Chondrocyte (in vitro differentiated cells): ENCODE measurements around the gene LTA. TPM values are rescaled to one million over a fixed set of nuclear protein-coding genes. Genes with fewer than 3 reads are reported as not detected.

Experiments used
- DNase-seq: peaks from one replicate; pipeline ENCODE4 v3.0.0; 2021; ENCODE audit warnings: mixed read lengths, low spot score
- H3K27ac Mint-ChIP-seq: one replicate; pipeline ENCODE4 v1.8.0; 2021; ENCODE audit warnings: mild to moderate bottlenecking, moderate library complexity, mixed read lengths; ENCODE audit not compliant: unreplicated experiment
- H3K27me3 Mint-ChIP-seq: 2 replicates; pipeline ENCODE4 v1.8.0; 2021; ENCODE audit warnings: low read depth, mixed read lengths
- H3K36me3 Mint-ChIP-seq: 2 replicates; pipeline ENCODE4 v1.8.0; 2021; ENCODE audit warnings: low read depth, mixed read lengths
- H3K4me1 Mint-ChIP-seq: 2 replicates; pipeline ENCODE4 v1.8.0; 2021; ENCODE audit warnings: low read depth, mild to moderate bottlenecking, mixed read lengths
- H3K4me3 Mint-ChIP-seq: one replicate; pipeline ENCODE4 v1.8.0; 2021; ENCODE audit warnings: mild to moderate bottlenecking, moderate library complexity, mixed read lengths; ENCODE audit not compliant: unreplicated experiment
- H3K9me3 Mint-ChIP-seq: 2 replicates; pipeline ENCODE4 v1.8.0; 2021; ENCODE audit warnings: low read depth, mixed read lengths
- total RNA-seq: library from RNA; stranded (reverse); gene quantifications from 3 replicates; pipeline ENCODE4 v1.2.1, GENCODE V29; 2021
- TF ChIP-seq, protein P1 (sequence below): fragments of 200-600 bp; sonication (generic); IDR thresholded peaks from 2 replicates; pipeline ENCODE4 v1.5.0; 2021; ENCODE audit warnings: antibody characterized with exemption, mild to moderate bottlenecking, moderate library complexity

The LTA gene
- total RNA-seq, 1 donor from 2014 or later, result not detected

DNA sequence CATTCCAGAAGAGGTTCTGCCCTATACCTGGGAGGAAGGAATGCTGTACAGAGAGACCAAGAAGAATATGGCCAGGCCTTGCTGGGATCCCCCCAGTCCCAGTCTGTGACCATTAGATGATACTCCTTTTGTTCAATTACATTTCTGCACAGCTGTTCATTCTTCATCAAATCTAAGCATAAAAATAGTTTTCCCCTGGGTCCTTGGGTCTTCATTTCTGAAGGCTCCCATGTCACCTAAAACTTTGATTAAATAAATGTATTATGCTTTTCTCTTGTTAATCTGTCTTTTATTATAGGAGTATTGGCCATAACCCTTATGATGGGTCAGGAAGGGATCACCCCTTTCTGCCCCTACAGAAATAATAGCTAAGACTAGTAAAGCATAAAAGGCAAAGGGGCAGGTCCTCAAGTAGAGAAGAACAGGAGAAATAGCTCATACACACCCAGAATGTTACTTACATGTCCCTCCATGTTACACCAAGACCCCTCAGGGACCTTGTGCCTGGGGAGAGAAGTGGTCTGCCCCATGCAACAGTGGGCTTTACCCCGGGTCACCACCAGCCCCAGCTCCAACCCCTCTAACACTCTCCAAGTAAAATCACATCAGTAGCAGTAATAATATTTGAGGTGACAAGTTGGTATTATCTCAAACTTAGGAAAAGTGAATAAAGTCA is 2.1 kb upstream of the LTA start:
- TF ChIP-seq, protein P1, sequence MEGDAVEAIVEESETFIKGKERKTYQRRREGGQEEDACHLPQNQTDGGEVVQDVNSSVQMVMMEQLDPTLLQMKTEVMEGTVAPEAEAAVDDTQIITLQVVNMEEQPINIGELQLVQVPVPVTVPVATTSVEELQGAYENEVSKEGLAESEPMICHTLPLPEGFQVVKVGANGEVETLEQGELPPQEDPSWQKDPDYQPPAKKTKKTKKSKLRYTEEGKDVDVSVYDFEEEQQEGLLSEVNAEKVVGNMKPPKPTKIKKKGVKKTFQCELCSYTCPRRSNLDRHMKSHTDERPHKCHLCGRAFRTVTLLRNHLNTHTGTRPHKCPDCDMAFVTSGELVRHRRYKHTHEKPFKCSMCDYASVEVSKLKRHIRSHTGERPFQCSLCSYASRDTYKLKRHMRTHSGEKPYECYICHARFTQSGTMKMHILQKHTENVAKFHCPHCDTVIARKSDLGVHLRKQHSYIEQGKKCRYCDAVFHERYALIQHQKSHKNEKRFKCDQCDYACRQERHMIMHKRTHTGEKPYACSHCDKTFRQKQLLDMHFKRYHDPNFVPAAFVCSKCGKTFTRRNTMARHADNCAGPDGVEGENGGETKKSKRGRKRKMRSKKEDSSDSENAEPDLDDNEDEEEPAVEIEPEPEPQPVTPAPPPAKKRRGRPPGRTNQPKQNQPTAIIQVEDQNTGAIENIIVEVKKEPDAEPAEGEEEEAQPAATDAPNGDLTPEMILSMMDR, result no peak
- Mint-ChIP-seq H3K36me3 (no peaks in the 10 kb centered on the region), H3K9me3 (no peaks in the 10 kb centered on the region), H3K4me1 (no peaks in the 10 kb centered on the region), H3K4me3 (no peak overlapping the region), H3K27me3 (peaks cover 2% of the 10 kb centered on the region), H3K27ac (no peak overlapping the region)
- no peak for DNase-seq

DNA sequence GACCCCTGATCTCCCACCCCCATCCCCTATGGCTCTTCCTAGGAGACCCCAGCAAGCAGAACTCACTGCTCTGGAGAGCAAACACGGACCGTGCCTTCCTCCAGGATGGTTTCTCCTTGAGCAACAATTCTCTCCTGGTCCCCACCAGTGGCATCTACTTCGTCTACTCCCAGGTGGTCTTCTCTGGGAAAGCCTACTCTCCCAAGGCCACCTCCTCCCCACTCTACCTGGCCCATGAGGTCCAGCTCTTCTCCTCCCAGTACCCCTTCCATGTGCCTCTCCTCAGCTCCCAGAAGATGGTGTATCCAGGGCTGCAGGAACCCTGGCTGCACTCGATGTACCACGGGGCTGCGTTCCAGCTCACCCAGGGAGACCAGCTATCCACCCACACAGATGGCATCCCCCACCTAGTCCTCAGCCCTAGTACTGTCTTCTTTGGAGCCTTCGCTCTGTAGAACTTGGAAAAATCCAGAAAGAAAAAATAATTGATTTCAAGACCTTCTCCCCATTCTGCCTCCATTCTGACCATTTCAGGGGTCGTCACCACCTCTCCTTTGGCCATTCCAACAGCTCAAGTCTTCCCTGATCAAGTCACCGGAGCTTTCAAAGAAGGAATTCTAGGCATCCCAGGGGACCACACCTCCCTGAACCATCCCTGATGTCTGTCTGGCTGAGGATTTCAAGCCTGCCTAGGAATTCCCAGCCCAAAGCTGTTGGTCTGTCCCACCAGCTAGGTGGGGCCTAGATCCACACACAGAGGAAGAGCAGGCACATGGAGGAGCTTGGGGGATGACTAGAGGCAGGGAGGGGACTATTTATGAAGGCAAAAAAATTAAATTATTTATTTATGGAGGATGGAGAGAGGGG is 1.4 kb downstream of the LTA start:
- Mint-ChIP-seq H3K4me1 (peaks cover 3% of the 10 kb centered on the region), H3K27me3 (no peaks in the 10 kb centered on the region), H3K4me3 (no peak overlapping the region), H3K36me3 (no peaks in the 10 kb centered on the region), H3K9me3 (no peaks in the 10 kb centered on the region), H3K27ac (no peak overlapping the region)
- TF ChIP-seq, protein P1, result no peak
- no peak for DNase-seq

DNA sequence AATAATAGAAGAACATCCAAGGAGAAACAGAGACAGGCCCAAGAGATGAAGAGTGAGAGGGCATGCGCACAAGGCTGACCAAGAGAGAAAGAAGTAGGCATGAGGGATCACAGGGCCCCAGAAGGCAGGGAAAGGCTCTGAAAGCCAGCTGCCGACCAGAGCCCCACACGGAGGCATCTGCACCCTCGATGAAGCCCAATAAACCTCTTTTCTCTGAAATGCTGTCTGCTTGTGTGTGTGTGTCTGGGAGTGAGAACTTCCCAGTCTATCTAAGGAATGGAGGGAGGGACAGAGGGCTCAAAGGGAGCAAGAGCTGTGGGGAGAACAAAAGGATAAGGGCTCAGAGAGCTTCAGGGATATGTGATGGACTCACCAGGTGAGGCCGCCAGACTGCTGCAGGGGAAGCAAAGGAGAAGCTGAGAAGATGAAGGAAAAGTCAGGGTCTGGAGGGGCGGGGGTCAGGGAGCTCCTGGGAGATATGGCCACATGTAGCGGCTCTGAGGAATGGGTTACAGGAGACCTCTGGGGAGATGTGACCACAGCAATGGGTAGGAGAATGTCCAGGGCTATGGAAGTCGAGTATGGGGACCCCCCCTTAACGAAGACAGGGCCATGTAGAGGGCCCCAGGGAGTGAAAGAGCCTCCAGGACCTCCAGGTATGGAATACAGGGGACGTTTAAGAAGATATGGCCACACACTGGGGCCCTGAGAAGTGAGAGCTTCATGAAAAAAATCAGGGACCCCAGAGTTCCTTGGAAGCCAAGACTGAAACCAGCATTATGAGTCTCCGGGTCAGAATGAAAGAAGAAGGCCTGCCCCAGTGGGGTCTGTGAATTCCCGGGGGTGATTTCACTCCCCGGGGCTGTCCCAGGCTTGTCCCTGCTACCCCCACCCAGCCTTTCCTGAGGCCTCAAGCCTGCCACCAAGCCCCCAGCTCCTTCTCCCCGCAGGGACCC is 2.3 kb downstream of the LTA start:
- Mint-ChIP-seq H3K4me3 (no peak overlapping the region), H3K27ac (no peak overlapping the region), H3K27me3 (no peaks in the 10 kb centered on the region), H3K4me1 (peaks cover 3% of the 10 kb centered on the region), H3K36me3 (no peaks in the 10 kb centered on the region), H3K9me3 (no peaks in the 10 kb centered on the region)
- TF ChIP-seq, protein P1, result no peak
- DNase-seq, result no peak

DNA sequence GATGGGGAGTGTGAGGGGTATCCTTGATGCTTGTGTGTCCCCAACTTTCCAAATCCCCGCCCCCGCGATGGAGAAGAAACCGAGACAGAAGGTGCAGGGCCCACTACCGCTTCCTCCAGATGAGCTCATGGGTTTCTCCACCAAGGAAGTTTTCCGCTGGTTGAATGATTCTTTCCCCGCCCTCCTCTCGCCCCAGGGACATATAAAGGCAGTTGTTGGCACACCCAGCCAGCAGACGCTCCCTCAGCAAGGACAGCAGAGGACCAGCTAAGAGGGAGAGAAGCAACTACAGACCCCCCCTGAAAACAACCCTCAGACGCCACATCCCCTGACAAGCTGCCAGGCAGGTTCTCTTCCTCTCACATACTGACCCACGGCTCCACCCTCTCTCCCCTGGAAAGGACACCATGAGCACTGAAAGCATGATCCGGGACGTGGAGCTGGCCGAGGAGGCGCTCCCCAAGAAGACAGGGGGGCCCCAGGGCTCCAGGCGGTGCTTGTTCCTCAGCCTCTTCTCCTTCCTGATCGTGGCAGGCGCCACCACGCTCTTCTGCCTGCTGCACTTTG is 3.3 kb downstream of the LTA start, which contains the start of gene TNF:
Gene TNF (plus strand): TSS at position 231 of the 567 bp plus-strand sequence. CDS start 177 bp downstream, at position 408.
- Mint-ChIP-seq H3K27ac (peak within 1 kb of the TSS; percentile 3), H3K27me3 (no peaks in the 10 kb centered on the region), H3K4me1 (peaks cover 3% of the 10 kb centered on the region), H3K4me3 (no peak within 1 kb of the TSS), H3K9me3 (no peaks in the 10 kb centered on the region), H3K36me3 (no peaks in the 10 kb centered on the region)
- TF ChIP-seq, protein P1, result no peak
- DNase-seq, result no peak
